ENCODE measurements around the gene MOK.
A peak's percentile ranks its signal among the peaks of the same experiment; 100 is the strongest.

MOK gene

DNA sequence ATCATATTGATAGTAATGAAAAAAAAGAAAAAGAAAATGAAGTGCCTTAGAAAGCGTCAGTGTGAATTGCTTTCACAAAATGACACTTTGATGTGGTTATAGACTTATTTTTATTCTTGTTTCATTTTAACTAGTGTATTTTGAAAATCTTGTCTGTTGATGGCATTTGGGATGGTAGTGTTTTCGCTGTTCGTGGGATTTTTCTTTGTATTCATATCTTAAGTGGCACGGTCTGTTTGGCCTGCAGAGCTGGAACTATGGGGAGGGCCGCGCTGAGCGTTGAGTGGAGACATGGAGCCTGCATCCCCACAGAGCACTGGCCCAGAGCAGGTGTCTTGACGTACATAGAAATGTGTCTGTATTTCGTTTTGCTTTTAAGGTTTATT lies 103.6 kb downstream of the MOK start:
- DNase-seq = peak; percentile 14

- no peak for DNase-seq
Observed at GRCh38 chr14:102200690-102201352, 104.1 kb downstream of the MOK start.

DNA sequence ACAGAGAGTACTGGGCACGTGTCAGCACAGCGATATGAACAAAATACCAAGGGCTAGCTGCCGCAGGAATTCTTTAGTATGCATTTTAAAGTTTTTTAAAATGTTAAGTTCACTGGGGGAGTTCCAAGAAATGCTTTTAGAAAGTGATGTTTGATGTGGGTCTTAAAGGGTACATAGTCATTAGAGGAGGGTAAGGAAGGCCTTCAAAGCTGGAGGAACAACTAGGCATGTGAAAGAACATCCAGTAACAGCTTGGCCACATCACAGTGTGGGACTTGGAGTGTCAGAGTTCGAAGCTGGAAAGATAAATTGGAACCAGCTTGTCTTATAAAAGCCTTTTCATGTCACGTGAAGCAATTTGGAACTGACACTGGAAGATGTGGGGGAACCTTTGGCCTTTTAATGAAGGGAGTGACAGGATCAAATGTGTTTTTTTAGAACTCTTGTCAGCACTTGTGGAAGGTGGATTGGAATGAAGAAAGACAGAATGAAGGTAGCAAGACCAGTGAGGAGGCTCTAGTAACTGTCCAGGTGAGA lies 107.6 kb downstream of the MOK start:
- no peak for DNase-seq

DNA sequence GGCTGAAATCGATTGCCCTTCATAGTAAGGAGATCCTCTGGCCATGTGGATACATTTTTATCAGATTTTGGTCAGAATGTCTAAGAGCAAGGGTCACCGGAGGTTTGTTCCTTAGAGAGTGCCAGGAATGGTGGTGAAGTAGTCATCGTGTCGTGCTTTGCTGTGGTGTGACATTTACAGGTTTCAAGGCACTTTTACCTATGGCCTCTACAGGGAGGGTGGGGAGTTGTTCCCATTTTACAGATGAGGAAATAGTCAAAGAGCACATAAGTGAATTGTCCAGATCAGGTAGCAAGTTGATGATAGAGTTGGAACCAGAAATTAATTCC lies 108.1 kb downstream of the MOK start:
- DNase-seq = no peak

DNA sequence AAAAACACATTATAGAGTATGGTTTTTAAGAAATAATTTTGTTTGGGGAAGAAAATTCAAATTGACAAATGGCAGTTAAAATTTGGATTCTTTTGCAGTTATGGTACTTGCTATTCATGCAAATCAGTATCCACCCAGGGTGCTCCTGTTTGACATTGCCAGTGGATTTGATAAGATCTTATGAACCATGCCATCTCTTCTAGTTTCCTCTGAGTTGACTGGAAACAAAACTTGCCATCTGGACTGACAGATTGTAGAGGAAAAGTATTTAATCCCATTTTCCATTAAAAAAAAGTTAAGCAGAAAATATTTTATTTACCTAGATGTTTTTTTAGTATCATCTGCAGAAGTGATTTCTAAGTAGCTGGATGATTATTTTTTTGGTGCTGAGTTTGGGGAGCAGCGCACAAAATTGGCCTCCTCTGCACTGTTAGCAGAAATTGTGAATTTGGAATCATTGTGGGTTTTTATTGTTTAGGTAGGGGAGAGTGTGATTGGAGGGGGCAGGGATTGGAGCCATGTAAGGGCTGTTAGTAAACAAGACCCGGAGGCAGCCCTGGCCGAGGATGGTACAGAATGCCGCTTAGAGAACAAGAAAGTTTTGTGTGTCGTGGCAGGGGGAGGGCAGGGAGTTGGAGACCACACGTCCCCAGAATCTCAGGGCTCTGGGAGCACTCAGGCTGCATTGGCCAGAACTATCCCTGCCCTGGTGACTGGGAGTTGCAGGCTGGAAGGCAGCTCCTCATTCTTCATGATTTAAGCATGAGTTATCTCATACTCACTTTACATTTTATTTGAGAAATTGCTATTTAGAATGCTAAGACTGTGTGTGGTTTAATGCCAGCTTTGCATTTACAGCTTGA lies 108.7 kb downstream of the MOK start:
- DNase-seq = no peak

DNA sequence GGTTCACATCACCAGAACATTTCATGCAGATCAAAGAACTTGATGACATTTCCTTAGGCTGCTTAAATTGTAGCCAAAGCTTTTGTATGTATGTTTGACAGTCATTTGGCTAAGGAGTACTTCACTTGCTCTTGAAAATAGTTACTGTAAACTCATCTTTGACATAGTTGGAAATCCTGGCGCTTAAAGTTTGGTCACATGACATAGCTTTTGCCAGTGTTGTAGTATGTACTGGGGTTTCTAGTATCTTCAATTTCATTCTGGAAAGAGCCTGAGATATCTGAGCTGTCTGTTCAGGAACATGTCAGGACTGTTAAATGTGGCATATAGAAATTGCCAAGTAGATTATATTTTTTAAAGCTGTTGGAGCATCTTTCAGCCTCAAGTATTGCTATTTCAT lies 109.5 kb downstream of the MOK start:
- no peak for DNase-seq

- DNase-seq = no peak
Observed at GRCh38 chr14:102194856-102195255, 110.1 kb downstream of the MOK start.

DNA sequence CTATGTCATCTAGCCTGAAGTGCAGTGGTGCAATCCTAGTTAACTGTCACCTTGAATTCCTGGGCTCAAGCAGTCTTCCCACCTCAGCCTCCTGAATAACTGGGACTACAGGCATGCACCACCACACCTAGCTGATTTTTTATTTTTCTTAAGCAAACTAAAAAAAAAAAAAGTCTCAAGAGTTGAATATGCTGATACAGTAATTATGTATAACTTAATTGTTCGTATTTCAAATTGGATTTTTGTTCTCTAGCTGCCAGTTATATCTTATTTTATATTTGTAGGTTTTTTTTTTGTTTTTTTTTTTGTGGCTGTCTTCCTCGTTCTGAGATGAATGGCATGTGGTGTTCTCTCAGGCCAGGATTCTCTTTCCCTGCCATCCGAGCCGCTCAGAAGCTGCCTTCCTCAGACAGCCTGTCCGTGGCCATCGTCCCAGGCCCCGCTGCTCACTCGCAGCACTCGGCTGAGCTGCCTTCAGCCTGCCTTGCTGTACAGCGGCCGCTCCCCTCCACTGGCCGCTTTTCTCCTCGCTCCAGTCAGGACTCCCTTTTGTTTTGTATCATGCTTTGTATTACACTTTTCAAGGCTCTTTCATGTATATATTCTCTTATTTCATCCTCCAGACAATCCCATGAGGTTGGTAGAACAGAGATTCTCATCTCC lies 112.0 kb downstream of the MOK start:
- DNase-seq = no peak

DNA sequence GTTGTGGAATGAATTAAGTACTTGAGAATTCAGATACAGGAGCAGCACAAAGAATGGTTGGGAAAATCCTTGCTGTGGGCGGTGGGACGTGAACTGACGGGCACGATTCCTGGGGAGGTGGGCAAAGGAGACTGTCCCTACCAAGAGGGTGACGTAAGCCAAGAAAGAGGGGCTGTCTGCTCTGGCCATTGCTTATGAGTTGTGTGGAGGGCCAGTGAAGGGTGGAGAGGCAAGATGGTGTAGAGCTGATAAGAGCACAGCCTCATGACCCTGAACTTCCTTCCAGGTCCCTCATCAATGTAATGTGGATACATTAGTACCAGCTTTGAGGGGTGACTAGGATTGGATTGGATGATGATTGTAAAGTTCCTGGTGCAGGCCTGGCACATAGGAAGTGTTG lies 115.1 kb downstream of the MOK start:
- no peak for DNase-seq

DNA sequence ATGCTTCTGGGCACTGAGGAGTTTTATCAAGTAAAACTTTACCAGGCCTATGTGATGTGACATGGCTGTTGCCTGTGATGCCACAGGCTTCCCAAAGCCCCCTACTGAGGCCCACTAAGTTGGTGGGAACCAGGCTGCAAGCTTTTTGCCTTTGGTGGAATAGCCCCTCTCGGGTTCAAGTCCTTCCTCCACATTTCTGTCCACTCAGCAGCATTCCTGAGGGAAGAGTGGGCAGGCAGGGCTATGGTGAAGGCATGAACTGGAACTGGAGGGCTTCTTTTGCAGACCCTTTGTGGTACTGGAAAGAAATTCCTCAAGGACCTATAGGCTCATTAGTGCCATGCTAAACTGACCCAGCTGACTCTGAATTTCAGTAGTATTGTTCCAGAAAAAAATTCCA lies 116.8 kb downstream of the MOK start:
- no peak for DNase-seq

DNA sequence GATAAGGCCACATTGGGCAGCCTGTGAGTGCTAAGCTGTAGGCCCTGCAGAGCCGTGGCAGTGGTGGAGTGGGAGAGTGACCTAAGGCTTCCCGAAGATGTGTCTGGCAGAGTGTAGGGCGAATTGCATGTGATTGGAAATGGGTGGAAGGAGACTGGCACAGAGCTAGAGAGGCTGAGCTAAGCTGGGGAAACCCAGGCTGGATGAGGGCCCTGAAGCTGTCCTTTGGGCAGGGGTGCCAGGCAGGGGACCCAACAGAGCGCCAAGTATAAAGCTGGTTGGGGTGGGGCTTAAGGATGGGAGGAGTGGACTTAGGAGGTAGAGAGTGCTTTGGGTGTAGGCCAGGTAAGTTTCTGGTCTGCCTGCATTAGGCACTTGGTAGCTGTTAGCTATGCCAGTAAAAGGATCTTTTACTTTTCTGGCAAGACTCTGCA lies 117.4 kb downstream of the MOK start:
- DNase-seq = no peak

GRCh38 chr14:102187044-102187443 lies 117.9 kb downstream of the MOK start:
- DNase-seq = no peak

- DNase-seq = no peak
Observed at GRCh38 chr14:102185360-102185759, 119.6 kb downstream of the MOK start.

DNA sequence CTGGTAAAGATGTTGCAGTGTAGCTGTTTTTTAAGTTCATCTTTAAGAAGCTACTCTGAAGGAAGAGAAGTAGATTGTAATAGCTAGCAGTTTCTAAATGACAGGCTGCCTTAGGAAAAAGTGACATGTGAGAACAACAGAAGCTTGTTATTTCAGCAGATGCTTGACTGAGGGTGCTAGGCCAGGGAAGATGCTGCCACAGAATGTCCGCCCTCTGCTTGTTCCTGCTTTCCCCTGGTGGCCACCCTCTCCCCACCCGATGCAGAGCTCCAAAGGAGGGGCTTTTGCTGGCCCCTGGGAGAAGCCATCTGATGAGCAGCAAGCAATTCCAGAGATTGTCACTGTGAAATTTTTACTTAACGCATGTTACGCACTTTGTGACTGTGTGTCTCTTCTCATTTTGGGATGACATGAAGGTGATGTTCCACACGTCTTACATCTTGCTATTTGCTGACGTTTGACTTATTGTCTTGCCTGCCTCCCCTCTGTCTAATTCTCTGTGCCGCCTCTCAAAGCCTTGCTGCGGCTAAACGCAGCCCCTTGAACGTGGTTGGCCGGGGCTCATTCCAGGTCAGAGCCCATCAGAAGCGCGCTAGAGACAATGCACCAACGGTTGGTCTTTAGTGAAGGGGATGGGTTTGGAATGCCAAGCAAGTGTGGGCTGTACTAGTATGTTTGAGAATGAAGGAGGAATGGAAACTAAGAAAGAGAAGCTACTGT lies 120.5 kb downstream of the MOK start:
- peak; percentile 27 for DNase-seq

GRCh38 chr14:102183886-102184285 lies 121.1 kb downstream of the MOK start:
- DNase-seq = no peak

- no peak for DNase-seq
Observed at GRCh38 chr14:102182936-102183619, 121.9 kb downstream of the MOK start.

GRCh38 chr14:102182190-102182589 lies 122.8 kb downstream of the MOK start:
- DNase-seq = peak; percentile 22

DNA sequence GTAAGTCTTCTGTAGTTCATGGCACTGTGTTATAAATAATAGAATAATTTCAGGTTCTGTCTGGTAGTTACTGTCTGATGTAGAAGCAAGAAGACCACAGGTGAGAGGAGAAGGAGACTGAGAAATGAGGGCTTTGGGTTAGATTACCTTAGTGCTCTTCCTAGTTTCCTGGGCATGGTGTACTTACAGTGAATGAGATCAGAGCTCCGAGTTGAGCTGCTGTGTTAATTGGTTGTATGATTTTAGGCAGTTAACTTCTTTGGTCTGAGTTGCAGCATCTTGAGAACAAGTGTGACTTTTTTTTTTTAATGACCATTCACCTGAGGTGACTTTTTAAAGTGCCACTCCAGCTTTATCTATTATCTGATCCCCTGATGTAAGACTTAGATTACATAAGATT lies 123.8 kb downstream of the MOK start:
- no peak for DNase-seq

DNA sequence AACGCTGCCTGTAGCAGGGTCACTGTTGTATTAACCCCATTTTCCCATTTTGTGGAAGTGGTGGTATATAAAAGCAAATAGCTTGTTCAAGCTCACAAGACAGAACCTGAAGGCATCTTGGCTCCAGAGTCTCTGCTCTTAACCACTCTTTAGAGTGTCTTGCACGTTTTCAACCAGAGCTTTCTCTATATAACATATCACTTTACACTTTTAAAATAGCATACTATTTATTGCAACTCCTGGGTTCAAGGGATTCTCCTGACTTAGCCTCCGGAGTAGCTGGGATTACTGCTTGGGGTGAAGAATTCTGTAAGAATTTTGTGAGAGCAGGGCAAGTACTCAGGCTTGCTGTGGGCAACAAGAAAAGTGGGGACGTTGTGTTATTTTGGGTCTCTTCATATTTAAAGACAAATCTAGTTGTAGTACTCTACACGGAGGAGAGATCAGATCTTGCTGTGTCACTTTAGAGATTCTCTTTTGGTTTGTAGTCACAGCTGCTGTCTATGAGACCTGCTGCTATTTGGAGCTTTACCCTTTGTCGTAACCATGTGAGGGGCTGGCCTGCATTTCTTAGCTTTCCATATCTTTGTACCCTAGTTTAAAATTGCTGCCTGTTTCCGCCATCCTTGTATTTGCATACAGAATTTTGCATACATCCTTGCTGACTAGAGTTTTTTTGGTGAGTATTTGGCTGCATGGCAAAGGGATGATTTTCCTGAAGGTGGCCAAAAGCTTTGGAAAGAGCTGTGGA lies 124.5 kb downstream of the MOK start:
- DNase-seq = no peak
